HG03159 (cell line): ENCODE measurements around the gene CCDC142.
"Not testable (repeated sequence)": the region's sequence is repeated elsewhere in the genome, so short reads cannot be mapped to it uniquely, and the experiment has no call there.

Source experiments
- ATAC-seq: cut with Tn5 transposase; IDR thresholded peaks from one replicate; pipeline ENCODE4 v1.9.1; 2021; ENCODE audit warnings: mild to moderate bottlenecking, moderate library complexity; ENCODE audit not compliant: unreplicated experiment

Gene CCDC142

DNA sequence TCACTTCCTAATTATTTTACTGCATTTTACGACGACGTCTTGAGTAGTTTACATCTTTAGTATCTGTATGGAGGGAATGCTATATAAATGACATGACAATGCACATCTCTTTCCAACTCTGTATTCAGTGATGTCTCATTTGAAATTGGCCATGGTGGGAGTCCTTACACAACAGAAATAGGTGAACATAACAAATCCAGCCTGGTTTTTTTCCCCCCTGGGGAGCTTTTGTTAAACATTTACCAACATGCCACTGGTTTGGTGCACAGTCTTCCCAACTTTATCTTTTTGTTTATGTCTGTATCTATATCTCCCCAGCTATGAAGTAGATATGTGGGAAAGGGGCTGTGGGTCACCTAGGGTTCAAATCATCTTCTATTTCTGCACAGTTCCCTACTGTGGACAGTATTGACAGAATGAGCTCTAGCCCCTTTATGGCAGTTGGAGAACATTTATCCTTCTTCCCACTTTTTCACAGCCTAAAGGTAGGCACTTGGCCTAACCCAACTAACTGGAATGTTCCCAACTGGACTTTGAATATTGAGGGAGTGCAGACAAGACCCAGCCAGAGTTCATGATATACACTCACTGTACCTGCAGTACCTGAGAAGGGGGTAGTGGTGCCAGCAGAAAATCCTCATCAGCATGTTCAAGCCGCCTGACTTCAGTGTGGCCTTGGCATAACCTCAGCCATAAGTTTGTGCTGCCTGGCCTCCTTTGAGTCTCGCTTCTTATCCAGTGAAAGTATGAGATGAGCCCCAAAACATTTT, 35.4 kb downstream of the CCDC142 start:
- no peak for ATAC-seq

GRCh38 chr2:74444498-74445318, 38.1 kb downstream of the CCDC142 start:
- no peak for ATAC-seq

DNA sequence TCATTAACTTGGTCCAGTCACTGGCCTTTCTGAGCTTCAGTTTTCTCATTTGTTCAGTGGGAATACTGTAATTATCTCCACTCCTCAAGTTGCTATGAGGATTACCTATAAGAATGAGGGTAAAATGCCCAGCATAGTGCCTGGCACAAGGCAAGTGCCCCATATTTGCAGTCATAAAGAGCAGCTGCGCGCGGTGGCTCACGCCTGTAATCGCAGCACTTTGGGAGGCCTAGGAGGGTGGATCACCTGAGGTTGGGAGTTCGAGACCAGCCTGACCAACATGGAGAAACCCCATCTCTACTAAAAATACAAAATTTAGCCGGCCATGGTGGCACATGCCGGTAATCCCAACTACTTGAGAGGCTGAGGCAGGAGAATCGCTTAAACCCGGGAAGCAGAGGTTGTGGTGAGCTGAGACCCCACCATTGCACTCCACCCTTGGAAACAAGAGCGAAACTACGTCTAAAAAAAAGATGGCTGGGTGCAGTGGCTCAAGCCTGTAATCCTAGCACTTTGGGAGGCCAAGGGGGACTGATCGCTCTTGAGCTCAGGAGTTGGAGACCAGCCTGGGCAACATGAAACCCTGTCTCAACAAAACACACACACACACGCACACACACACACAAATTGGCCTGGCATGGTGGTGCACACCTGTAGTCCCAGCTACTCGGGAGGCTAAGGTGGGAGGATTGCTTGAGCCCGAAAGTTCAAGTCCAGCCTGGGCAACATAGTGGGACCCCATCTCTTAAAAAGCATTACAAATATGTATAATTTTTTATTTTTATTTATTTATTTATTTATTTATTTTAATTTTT, 40.1 kb downstream of the CCDC142 start:
- not testable (repeated sequence) for ATAC-seq

DNA sequence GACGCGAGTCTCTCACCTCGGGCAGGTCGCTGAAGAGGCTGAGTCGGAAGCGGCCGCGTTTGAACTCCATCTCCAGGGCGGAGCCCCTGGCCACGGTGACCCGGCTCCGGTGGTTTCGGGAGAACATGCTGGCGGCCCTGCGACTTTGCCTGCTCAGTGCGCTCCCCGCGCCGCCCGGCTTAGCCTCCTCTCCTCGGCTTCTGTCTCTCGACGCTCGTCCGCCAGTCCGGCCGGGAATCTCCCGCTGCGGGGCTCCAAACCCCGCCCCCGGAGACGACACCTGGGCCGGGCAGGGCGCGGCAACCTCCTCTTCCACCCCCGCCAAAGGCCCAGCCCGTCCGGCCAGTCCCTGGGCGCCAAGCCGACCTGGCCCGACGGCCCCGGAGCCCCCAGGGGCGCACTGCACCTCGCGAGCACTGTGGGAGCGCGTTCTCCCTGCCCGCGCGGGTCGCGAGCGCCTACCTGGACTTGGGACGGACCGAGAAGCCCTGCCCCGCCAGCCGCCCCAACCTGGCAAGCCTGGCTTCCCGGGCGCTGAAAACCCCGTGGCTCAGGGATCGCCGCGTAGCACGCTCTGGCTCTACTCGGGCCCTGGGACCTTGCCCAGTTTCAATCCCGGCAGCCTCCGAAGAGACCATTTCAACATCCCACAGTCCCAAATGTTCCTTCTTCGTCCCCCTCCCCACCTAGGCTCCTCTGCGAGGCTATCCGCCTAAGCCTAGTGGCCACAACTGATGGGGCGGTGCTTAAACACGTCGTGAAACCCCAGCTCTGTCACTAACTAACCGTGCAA, 40.9 kb downstream of the CCDC142 start, which contains the start of gene RTKN:
RTKN (minus strand) TSS at position 248 of the 793 bp plus-strand sequence; CDS start at position 127, 121 bp downstream.
- no peak for ATAC-seq

- no peak for ATAC-seq
Observed at GRCh38 chr2:74441170-74441689, 41.6 kb downstream of the CCDC142 start.

- peak; percentile 88 for ATAC-seq
Observed at GRCh38 chr2:74440378-74441169, 42.2 kb downstream of the CCDC142 start.

DNA sequence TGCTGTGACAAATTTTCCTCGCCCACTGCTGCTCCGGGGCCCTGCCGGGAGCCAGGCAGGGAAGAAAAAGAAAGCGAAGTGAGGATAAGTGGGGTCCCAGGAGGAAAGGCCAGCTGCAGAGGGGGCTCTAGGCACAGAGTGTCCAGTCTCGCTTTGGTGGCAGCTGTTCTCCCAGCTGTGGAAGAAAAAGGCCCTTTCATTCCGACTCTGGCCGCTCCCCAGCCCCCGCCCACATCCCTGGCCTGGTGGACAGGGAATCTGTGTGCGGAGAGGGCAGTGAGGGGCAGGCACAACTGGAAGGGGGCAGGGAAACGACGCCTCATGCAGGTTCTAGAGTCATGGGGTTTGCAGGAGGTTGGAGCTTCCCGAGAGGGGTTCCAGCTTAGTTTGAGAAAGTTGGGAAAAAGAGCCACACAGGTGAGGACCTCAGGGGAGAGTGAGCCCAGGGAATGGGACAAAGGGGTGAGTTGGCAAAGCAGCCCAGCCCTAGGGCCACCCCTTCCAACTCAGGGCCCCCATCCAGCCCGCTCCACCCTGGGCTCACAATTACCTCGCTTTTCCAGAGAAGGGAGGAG, 42.9 kb downstream of the CCDC142 start:
- ATAC-seq, result peak; percentile 19

DNA sequence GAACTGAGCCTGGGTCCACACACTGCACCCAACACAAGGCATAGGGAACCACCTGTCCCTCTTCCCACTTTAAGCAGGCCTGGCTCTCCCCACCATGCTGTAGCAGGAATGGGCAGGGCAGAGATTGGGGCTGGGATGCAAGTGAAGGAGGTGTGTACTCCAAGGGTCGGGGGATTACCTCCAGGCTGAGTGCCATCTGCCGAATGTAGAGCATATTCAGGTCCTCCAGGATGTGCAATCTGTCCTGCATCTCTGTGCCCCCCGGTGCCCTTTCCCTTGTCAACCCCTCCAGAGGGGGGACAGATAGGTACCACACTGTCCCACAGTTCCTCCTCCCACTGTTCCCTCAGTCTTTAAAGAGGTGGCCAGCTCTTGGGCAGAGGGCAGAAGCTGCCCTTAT, 43.4 kb downstream of the CCDC142 start:
- no peak for ATAC-seq

- ATAC-seq, result no peak
Observed at GRCh38 chr2:74438248-74438647, 44.5 kb downstream of the CCDC142 start.

DNA sequence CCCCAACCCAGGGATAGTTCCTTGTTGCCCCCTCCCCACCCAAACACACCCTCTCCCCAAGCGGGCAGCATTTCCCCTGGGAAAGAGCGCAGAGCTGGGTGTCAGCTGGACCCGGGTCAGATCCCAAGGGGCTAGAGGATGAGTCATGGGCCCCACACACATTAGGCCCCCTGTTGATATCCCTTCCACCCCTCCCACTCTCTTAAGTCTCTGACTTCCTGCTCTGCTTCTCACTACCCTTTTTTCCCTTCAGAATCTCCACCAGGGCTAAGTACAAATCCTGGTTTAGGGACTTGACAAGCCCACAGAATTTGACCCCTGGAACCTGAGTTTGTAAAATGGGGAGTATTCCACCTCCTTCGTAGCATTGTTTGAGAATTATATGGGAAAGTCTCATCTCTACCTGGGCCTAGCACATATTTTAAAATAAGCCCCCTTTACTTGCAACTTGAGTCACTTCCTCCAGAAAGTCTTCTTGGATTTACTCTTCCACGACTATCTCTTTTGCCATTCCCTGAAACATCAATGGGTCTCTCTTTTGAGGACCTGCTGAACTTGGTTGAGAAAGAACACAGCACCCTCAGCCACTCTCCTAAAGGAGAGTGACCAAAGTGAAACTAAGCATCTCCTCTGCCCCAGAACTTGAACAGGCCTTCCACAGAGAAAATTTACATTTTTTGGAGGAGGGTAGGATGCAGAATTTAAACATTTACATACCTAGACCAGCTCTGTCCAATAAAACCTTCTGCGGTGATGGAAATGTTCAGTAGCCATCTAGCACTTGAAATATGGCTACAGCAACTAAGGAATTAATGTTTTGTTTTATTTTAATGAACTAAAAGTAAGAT, 45.7 kb downstream of the CCDC142 start:
- no peak for ATAC-seq

GRCh38 chr2:74436111-74436805, 46.5 kb downstream of the CCDC142 start:
- no peak for ATAC-seq

GRCh38 chr2:74430502-74430901, 52.3 kb downstream of the CCDC142 start:
- ATAC-seq, result no peak

DNA sequence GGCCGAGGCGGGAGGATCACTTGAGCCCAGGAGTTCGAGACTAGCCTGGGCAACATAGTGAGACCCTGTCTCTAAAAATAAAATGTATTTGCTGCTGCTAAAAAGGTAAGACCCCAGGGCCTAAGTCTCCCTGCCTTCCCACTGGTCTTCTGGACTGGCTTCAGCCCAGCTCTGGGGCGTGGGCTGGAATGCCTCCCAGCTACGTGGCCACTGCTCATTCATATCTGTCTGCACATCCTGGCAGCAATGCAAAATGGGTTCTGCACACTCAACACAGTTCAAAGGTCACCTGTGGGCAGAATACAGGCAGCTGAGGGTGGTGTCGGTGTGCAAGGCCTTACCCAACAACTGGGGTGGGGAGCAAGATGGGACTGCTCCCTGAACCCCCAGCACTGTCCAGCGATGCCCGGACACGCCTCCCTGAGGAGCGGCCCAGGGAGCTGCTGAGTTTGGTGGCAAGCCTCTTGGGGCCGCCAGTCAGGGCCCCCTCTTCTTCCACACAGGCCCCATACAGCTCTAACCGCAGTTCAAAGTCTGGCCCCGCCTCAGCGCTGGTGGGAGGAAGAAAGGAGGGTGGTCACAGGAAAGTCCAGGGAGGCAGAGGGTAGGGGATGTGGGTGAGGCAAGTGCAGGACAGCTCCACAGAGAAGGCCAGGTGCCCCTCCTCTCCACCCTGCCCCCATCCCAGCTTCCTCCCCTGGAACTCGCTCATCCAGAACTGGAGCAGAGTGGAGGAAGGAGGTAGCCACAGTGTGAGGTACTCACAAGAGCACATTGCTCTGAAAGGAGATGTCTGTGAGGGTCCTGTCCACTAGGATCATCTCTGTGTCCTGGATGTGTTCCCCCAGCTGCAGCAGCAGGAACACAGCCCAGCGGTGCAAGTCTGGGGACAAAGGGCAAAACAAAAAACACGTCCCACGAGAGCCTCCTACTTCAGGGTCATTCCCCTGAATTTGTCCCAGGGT, 53.0 kb downstream of the CCDC142 start:
- ATAC-seq, result no peak

GRCh38 chr2:74428675-74429074, 54.1 kb downstream of the CCDC142 start:
- ATAC-seq, result no peak

- no peak for ATAC-seq
Observed at GRCh38 chr2:74427551-74427950, 55.2 kb downstream of the CCDC142 start.

- no peak for ATAC-seq
Observed at GRCh38 chr2:74426181-74426758, 56.5 kb downstream of the CCDC142 start.
